Thoracic aorta (tissue), 2 donors: ENCODE results near the gene TPGS1. TPM values are rescaled to one million over a fixed set of nuclear protein-coding genes. Genes with fewer than 3 reads are reported as not detected.

ENCODE experiments used
- ATAC-seq: fragments of 150-250 bp; one replicate; pipeline ENCODE4 v1.8.0; 2017; ENCODE audit warnings: low read depth; ENCODE audit not compliant: insufficient number of reproducible peaks, low FRiP score
- DNase-seq: peaks from one replicate; pipeline ENCODE4 v3.0.0-alpha.2; 2020; ENCODE audit warnings: low spot score
- H3K27ac ChIP-seq, 2 donors: fragments of 200-600 bp; sonication (generic); 1 replicate in 1 of 2; 2 replicates in 1 of 2; pipeline ENCODE4 v1.5.1; 2016; ENCODE audit warnings: mild to moderate bottlenecking in 2 of 2, moderate library complexity in 2 of 2
- H3K27me3 ChIP-seq: fragments of 200-600 bp; sonication (generic); replicated peaks from 2 replicates; pipeline ENCODE4 v1.6.0; 2016; ENCODE audit warnings: mild to moderate bottlenecking; ENCODE audit not compliant: insufficient read depth
- H3K36me3 ChIP-seq: fragments of 200-600 bp; sonication (generic); one replicate; pipeline ENCODE4 v1.5.1; 2016
- H3K4me1 ChIP-seq, 2 donors: fragments of 200-600 bp; sonication (generic); 1 replicate in 1 of 2; 2 replicates in 1 of 2; pipeline versions ENCODE4 v1.5.1 to v1.6.0; 2016; ENCODE audit warnings: low read depth in 2 of 2, mild to moderate bottlenecking in 1 of 2; ENCODE audit not compliant: control insufficient read depth in 1 of 2
- H3K4me3 ChIP-seq: fragments of 200-600 bp; sonication (generic); 2 replicates; pipeline ENCODE4 v1.5.1; 2016; ENCODE audit warnings: mild to moderate bottlenecking
- H3K9me3 ChIP-seq: fragments of 200-600 bp; sonication (generic); 2 replicates; pipeline ENCODE4 v1.5.1; 2016
- total RNA-seq, 2 donors: library from RNA; depleted of rRNA; stranded (reverse); fragments of >200 nt; gene quantifications; one replicate each; pipeline versions ENCODE4 v1.1.0 to v1.2.3, GENCODE V29; 2016
- TF ChIP-seq, protein P1 (sequence below): fragments of 200-600 bp; sonication (generic); IDR thresholded peaks from one replicate; pipeline ENCODE4 v1.5.1; 2019; ENCODE audit warnings: antibody characterized with exemption

Gene TPGS1
- total RNA-seq, 2 donors from 2014 or later: 34.1 to 94.1 TPM

DNA sequence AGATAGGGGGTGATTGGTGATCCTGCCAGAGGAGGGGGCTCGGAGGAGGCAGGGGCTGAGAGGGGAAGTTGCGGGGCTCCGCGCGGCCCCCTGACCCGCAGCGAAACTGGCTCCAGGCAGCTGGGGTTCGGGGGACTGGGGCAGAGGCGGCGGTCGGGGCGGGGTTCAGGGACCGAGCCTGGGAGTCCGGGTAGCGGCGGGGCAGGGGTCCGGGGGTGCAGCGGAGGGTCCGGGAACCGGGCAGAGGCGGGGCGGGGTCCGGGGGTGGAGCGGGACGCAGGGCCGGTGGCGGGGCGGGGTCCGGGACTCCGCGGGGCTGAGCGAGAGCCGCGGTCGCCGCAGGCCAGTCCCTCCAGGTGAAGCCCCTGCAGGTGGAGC is 9.8 kb upstream of the TPGS1 start:
- peaks cover 6% of the 10 kb centered on the region for H3K27me3 ChIP-seq
- H3K9me3 ChIP-seq: no peaks in the 10 kb centered on the region
- H3K4me3 ChIP-seq: no peak overlapping the region
- TF ChIP-seq, protein P1, sequence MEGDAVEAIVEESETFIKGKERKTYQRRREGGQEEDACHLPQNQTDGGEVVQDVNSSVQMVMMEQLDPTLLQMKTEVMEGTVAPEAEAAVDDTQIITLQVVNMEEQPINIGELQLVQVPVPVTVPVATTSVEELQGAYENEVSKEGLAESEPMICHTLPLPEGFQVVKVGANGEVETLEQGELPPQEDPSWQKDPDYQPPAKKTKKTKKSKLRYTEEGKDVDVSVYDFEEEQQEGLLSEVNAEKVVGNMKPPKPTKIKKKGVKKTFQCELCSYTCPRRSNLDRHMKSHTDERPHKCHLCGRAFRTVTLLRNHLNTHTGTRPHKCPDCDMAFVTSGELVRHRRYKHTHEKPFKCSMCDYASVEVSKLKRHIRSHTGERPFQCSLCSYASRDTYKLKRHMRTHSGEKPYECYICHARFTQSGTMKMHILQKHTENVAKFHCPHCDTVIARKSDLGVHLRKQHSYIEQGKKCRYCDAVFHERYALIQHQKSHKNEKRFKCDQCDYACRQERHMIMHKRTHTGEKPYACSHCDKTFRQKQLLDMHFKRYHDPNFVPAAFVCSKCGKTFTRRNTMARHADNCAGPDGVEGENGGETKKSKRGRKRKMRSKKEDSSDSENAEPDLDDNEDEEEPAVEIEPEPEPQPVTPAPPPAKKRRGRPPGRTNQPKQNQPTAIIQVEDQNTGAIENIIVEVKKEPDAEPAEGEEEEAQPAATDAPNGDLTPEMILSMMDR: no peak
- ATAC-seq (no peak), DNase-seq (no peak)
- H3K4me1 ChIP-seq: peaks cover 0 to 8% of the 10 kb centered on the region in 2 donors
- no peaks in the 10 kb centered on the region for H3K36me3 ChIP-seq
- H3K27ac ChIP-seq: no peak overlapping the region

DNA sequence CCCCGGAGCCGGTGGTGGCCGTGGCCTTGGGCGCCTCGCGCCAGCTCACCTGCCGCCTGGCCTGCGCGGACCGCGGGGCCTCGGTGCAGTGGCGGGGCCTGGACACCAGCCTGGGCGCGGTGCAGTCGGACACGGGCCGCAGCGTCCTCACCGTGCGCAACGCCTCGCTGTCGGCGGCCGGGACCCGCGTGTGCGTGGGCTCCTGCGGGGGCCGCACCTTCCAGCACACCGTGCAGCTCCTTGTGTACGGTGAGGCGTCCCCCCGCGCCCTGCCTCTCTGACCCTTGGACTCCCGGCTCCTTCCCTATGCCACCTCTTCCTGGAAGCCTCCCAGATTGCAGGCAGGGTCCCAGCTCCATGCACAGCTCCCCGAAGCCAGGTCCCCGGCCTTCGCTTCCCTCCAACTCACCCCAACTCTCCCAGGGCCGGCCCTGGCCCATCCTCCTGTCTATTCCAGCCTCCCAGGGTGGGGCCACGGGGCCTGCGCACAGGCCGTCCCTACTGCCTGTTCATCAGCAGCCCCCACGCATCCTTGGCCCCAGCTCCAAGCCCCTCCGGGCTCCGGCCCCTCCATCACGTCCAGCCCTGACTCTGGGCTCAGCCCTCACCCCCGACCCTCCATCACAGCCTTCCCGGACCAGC is 9.3 kb upstream of the TPGS1 start:
- Histone ChIP-seq H3K9me3 (no peaks in the 10 kb centered on the region), H3K36me3 (no peaks in the 10 kb centered on the region), H3K27me3 (peaks cover 6% of the 10 kb centered on the region), H3K27ac (no peak overlapping the region), H3K4me1 (peaks cover 0 to 8% of the 10 kb centered on the region in 2 donors), H3K4me3 (no peak overlapping the region)
- no peak for ATAC-seq
- TF ChIP-seq, protein P1: no peak
- no peak for DNase-seq

- Histone ChIP-seq H3K27me3 (peaks cover 6% of the 10 kb centered on the region), H3K27ac (no peak overlapping the region), H3K36me3 (no peaks in the 10 kb centered on the region), H3K4me3 (no peak overlapping the region), H3K9me3 (no peaks in the 10 kb centered on the region), H3K4me1 (peaks cover 0 to 8% of the 10 kb centered on the region in 2 donors)
- ATAC-seq (no peak), DNase-seq (no peak)
- TF ChIP-seq, protein P1: no peak
Measured at GRCh38 chr19:498511-498891, 8.8 kb upstream of the TPGS1 start.

GRCh38 chr19:498977-499623 is 8.2 kb upstream of the TPGS1 start:
- no peak for DNase-seq
- H3K27me3 ChIP-seq: peaks cover 6% of the 10 kb centered on the region
- H3K27ac ChIP-seq: no peak overlapping the region
- no peak overlapping the region for H3K4me3 ChIP-seq
- no peaks in the 10 kb centered on the region for H3K9me3 ChIP-seq
- H3K4me1 ChIP-seq: peaks cover 0 to 8% of the 10 kb centered on the region in 2 donors
- no peak for ATAC-seq
- TF ChIP-seq, protein P1: no peak
- no peaks in the 10 kb centered on the region for H3K36me3 ChIP-seq

GRCh38 chr19:501646-502045 is 5.7 kb upstream of the TPGS1 start:
- DNase-seq (no peak), ATAC-seq (no peak)
- TF ChIP-seq, protein P1: no peak

More at GRCh38 chr19:501646-502045, 5.7 kb upstream of the TPGS1 start:
- Histone ChIP-seq H3K4me1 (peaks cover 3 to 15% of the 10 kb centered on the region in 2 donors), H3K4me3 (no peak overlapping the region), H3K36me3 (no peaks in the 10 kb centered on the region), H3K27me3 (peaks cover 6% of the 10 kb centered on the region), H3K9me3 (no peaks in the 10 kb centered on the region), H3K27ac (no peak overlapping the region)
